NCI-H2227 (cell line): ENCODE measurements around the gene ASIC3.
A peak's percentile ranks its signal among the peaks of the same experiment; 100 is the strongest.

Experiments
- DNase-seq: peaks from one replicate; lab custom pipeline; 2025; ENCODE audit not compliant: unreplicated experiment; lab: John Stamatoyannopoulos, UW

The ASIC3 gene

DNA sequence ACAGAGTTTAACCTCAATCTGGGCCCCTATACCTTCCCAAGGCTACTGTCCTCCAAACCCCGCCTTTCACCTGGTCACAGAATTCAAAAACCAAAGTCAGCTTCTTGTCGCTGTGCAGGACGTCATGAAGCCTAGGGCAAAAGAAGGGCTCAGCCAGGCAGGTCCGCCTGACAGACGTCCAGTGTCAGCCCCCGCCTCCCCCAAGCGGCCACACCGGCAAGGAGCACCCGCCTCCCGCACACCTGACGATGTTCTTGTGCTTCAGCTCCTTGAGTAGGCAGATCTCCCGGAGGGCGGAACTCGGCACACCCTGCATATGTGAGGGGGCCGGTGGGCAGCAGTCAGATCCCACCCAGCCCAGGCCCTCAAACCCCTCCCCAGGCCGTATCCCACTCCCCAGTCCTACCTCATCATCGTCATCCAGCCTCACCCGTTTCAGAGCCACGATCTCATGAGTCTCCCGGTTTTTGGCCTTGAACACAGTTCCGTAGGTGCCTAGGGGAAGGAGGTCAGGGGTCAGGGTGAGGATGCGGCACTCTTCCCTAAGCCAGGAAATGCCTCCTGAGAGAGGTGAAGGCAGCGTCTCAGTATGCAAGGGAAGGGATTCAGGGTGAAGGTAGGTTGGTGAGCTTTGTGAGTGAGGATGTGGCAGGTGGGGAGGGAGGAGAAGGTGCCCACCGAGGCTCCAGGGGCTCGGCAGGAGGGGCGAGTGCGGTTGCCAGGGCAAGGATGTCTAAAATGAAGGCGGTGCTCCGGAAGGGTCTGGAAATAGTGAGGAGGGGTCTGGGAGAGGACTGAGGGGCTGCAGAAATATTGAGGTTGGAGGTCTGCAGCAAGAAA, 8.6 kb downstream of the ASIC3 start:
- DNase-seq, result peak; percentile 62

DNA sequence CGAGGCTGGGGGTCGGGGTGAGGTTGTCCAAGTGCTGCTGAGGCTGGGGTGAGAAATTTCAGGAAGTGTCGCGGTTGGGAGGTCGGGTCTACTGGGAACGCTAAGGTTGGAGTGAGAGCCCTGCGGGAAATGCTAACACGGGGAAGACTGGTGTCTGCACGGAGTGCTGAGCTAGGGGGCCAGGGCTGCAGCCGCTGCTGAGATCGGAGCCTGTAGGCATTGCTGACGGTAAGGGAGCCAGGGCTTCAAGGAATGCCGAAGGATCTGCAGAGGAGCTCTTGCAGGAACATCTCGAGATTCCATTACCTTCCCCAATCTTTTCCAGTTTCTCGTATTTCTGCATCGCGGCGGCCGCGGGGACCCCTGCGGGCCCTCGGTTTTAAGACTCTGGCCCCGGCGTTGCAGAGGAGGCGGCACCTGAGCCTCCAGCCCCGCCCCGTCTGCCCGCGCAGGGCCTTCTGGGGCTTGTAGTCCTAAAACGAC, 9.2 kb downstream of the ASIC3 start, which contains the start of gene CDK5:
TSS of gene CDK5 (minus strand) at position 392 of the 483 bp plus-strand sequence. CDS start at position 343, 49 bp downstream.
- peak; percentile 83 for DNase-seq

DNA sequence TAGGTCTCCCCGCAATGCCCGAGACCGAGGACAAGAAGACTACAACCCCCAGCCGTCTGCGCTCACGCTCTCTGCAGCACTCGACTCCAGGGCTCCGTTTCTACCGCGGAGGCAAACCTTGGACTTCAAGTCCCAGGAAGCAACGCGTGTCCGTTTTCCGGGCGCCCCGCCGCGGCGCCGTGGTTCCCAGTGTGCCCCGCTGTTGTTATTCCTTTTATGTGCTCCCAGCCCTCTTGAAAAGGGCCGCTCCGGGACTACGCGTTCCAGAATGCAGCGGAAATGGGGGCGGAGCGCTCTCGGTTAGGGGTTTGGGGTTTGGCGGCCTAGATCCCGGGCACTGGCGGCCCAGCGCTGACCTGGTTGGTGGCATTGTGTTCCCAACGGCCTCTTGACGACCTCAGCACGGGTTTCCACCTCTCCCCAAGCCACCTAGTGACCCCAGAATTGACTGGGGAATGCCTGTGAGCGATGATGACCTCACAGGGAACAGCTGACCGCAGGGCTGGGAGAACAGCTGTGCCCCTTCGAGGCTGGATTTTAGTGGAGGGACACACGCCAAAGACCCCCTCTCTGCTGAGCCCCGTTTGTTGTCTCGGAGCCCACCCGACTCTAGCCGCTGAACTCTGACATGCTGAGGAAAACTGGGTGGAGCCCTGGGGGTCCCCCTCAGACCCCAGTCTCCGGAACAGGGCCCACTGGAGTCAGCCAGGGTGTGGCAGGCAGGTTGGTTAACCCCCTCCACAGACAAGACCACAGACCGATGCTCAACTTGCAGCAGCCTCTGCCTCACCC, 9.9 kb downstream of the ASIC3 start:
- peak; percentile 100 for DNase-seq

DNA sequence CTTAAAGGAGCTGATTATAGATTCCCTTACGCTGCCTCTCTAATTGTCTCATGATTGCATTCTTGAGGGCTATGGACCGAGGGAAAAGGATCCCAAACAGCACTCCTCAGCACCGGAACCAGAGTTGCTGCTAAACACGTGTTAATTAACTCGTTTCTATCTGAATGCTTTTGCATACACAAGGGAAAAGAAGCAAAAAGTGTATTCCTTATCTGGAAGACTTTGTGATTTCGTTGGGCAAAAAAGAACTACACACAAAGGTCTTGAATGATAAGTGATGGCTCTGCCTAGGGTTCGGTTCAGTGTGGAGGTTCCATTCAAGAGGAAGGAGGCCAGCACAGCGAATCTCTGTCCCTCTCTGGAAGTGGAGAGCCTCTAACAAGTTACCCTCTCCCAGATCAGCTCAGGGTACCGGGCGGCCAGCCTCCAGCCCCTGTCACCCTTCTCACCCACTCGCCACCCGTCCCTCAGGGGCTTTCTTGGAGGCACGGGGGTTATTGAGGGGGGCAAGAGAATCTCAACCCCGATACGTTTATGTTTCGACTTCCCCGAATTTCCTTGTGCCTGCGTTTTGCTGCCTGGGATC, 10.5 kb downstream of the ASIC3 start:
- DNase-seq, result peak; percentile 42

DNA sequence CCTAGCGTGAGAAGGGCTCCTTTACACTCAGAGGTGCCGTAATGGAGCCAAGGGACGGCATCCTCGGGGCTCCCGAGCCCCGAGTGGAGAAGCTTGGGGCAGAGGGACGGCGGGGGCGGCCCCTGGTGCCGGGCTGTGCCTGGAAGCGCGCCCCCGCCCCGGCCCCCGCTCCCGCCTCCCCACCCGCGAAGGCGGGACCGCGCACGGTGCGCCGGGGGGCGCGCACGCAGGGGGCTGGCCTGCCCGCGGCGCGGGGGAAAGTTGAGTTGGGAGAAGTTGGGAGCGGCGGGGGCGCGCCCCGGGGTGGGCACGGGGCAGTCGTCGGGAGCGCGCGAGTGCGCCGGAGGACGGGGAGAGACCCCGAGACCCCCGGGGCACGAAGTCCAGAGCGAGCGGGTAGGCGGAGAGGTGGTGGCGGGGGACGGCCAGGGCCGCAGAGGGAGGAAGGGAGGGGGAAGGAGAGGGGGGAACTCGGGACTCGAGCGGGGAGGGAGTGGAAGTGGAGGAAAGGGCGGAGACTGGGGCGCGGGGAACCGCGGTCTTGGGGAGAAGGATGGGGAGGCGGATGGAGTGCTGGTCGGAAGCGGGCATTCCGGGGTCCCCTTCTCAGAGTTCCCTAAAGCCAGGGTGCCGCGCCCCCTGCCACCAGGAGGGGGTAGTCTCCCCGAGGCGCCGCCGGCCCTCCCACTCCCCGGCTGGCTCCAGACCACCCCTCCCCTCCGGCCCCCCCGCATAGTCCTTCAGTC, 11.2 kb downstream of the ASIC3 start, which contains the start of gene SLC4A2:
TSS of gene SLC4A2 (plus strand) at position 223 of the 746 bp plus-strand sequence. CDS start 2,399 bp downstream, outside the sequence.
- DNase-seq, result peak; percentile 89

GRCh38 chr7:151060113-151060415, 11.7 kb downstream of the ASIC3 start:
- no peak for DNase-seq

- peak; percentile 37 for DNase-seq
Measured at GRCh38 chr7:151060416-151061212, 12.3 kb downstream of the ASIC3 start.

DNA sequence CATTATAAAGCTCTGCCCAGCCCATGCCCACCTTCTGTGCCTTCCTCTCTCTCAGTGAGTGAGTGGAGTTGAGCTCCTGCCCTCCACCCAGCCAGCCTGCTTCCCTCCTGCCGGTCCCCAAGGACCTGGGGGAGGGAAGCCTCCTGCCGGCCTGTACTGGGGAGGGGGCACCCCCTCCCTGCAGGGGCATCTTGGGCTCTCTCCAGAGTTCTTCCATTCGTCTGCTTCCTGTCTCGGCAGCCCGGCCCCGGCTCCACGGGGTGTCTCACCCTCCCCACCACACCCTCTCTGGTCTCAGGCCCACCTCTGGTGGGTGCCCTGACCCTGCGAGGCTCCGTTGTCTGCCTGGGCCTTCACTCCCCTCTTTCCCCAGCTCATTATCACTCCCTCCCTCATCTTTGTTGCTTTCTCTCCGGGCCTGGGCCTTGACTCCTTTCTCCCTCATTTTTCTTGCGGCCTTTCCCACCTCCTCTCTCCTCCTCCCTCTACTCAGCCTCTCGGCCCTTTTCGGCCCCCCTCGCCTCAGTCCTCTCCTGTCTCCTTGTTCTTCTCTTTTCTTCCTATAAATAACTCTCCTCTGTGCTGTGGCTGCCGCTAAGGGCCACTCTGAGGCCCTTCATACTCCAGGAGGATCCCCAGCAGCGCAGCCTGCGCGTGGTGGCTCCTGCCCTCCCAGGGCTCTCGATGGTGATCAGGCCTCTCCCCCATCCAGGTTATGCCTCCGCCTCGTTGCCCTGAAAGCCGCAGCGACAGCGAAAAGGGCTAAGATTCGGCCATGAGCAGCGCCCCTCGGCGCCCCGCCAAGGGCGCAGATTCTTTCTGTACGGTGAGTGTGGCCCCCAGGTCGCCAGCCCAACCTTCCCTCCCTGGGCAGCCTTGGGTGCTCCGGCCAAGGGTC, 13.1 kb downstream of the ASIC3 start:
- DNase-seq, result no peak

GRCh38 chr7:151062111-151062398, 13.7 kb downstream of the ASIC3 start:
- DNase-seq, result no peak

GRCh38 chr7:151062399-151063211, 14.3 kb downstream of the ASIC3 start:
- DNase-seq, result peak; percentile 75

- no peak for DNase-seq
Measured at GRCh38 chr7:151063212-151063561, 14.9 kb downstream of the ASIC3 start.

GRCh38 chr7:151064454-151064853, 16.1 kb downstream of the ASIC3 start:
- no peak for DNase-seq

- DNase-seq, result no peak
Measured at GRCh38 chr7:151064993-151065392, 16.7 kb downstream of the ASIC3 start.

DNA sequence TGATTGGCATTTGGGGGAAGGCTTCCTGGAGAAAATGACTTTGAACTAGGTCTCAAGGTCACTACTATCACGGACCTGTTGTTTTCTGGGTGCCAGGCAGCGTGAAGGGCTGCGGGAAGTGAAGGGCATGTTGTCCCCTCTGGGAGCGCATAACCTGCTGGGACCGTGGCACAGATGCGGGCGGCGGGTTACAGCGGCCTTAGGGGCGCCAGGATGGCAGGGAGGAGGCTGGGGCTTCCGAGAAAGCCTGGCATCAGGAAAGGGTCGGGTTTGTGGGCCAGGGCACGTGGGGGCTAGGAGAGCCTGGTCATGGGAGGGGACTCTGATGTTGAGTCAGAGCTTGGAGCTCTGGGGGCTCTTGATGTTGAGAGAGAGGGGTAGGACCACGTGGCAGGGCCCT, 17.2 kb downstream of the ASIC3 start:
- DNase-seq, result no peak

GRCh38 chr7:151066273-151066974, 18.1 kb downstream of the ASIC3 start:
- DNase-seq, result no peak

DNA sequence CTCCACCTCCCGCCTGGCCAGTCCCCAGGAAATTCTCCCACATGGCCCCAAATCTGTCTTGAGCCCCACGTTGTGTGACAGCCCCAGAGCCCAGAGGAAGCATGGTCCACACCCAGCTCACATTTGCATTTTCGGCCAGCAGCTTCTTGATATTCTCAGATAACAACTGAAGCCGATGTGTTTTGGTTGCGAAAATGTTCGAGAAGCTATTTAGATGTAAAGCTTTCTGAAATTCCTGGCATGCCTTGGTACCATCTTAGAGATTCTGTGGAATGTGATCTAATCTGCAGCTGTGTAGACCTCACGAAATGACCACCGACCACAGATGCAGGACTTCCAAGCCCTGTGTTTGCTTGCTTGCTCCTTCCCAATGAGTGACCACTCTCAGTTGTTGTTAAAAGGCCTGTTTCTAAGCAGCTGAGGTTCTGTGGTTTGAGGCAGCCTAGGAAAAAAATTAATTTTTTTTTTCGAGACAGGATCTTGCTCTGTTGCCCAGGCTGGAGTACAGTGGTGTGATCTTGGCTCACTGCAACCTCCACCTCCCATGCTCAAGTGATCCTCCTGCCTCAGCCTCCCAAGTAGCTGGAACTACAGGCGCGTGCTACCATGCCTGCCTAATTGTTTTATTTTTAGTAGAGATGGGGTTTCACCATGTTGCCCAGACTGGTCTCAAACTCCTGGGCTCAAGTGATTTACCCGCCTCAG, 19.9 kb downstream of the ASIC3 start:
- DNase-seq, result no peak

DNA sequence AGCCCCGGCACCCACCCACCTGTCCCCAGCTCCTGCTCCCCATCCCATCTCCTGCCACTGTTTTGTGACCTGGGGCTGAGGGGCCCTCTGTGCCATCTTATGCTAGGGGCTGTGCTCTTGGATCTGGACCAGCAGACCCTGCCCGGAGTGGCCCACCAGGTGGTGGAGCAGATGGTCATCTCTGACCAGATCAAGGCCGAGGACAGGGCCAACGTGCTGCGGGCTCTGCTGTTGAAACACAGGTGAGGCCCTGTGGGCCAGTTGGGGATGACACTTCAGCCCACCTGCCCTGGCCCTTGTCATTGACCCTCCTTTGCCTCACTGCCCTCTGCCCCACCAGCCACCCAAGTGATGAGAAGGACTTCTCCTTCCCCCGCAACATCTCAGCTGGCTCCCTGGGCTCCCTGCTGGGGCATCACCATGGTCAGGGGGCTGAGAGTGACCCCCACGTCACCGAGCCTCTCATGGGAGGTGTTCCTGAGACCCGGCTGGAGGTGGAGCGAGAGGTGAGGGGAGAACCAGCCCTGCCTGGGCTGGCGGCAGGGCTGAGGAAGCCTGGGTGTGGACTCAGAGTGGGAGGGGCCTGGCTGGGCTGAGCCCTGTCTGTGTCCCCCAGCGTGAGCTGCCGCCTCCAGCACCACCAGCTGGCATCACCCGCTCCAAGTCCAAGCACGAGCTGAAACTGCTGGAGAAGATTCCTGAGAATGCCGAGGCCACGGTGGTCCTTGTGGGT, 21.7 kb downstream of the ASIC3 start:
- DNase-seq, result no peak
